Occipital lobe (tissue), 2 donors: ENCODE measurements around the gene KCTD11. TPM values are rescaled to one million over a fixed set of nuclear protein-coding genes. Genes with fewer than 3 reads are reported as not detected.

Source experiments
- DNase-seq: peaks from one replicate; lab custom pipeline; 2025; lab: John Stamatoyannopoulos, UW
- total RNA-seq: library from RNA; depleted of rRNA; stranded (reverse); fragments of >200 nt; gene quantifications from one replicate; pipeline ENCODE4 v1.2.3, GENCODE V29; 2014

The KCTD11 gene
- 3.9 TPM for total RNA-seq

GRCh38 chr17:7351665-7352502 lies at the start of gene KCTD11:
Gene KCTD11 (plus strand): TSS chr17:7352162.
- peak; percentile 81 for DNase-seq

- no peak for DNase-seq
Measured at GRCh38 chr17:7304179-7304578, 47.8 kb upstream of the KCTD11 start.

GRCh38 chr17:7306911-7307685 lies 44.9 kb upstream of the KCTD11 start, which contains the start of gene EIF5A:
Gene EIF5A (plus strand): TSS chr17:7307628. CDS start chr17:7309636, 2,008 bp downstream.
- DNase-seq: peak; percentile 98

- DNase-seq: peak; percentile 50
Measured at GRCh38 chr17:7307686-7308624, 44.0 kb upstream of the KCTD11 start.

GRCh38 chr17:7308625-7309433 lies 43.1 kb upstream of the KCTD11 start:
- DNase-seq: peak; percentile 29

GRCh38 chr17:7309628-7310027 lies 42.3 kb upstream of the KCTD11 start:
- DNase-seq: no peak

- no peak for DNase-seq
Measured at GRCh38 chr17:7311110-7311705, 40.8 kb upstream of the KCTD11 start.

GRCh38 chr17:7312432-7313087 lies 39.4 kb upstream of the KCTD11 start:
- no peak for DNase-seq

- DNase-seq: no peak
Measured at GRCh38 chr17:7313088-7313889, 38.7 kb upstream of the KCTD11 start.

GRCh38 chr17:7313890-7314718 lies 37.9 kb upstream of the KCTD11 start:
- DNase-seq: no peak

GRCh38 chr17:7314719-7315569 lies 37.0 kb upstream of the KCTD11 start, which contains the start of gene GPS2:
Gene GPS2 (minus strand): TSS chr17:7315360. CDS start chr17:7315052, 308 bp downstream.
- peak; percentile 86 for DNase-seq

GRCh38 chr17:7315570-7316235 lies 36.3 kb upstream of the KCTD11 start:
- no peak for DNase-seq

GRCh38 chr17:7317161-7317803 lies 34.7 kb upstream of the KCTD11 start:
- no peak for DNase-seq

- no peak for DNase-seq
Measured at GRCh38 chr17:7318121-7318860, 33.7 kb upstream of the KCTD11 start.

- DNase-seq: no peak
Measured at GRCh38 chr17:7321466-7321865, 30.5 kb upstream of the KCTD11 start.
